ENCODE data around the gene ADGRV1.
A peak's percentile ranks its signal among the peaks of the same experiment; 100 is the strongest.

ADGRV1 gene

GRCh38 chr5:91180506-91180905, 621.9 kb downstream of the ADGRV1 start:
- H3K36me3 ChIP-seq (ENCODE audit: control insufficient read depth, insufficient read depth, low read length, severe bottlenecking), result no peaks in the 10 kb centered on the region
- H3K27me3 ChIP-seq (replicated peaks; ENCODE audit: control insufficient read depth, insufficient read depth, low read length), result no peaks in the 10 kb centered on the region
- peaks cover 35% of the 10 kb centered on the region for H3K4me1 ChIP-seq (ENCODE audit: control insufficient read depth, insufficient read depth, low read length)
- no peaks in the 10 kb centered on the region for H3K9me3 ChIP-seq (ENCODE audit: control insufficient read depth, low read length)
- H3K4me3 ChIP-seq (ENCODE audit: low read length), result no peak overlapping the region
- no peak overlapping the region for H3K9ac ChIP-seq (ENCODE audit: low read length)
- DNase-seq (ENCODE audit: low read depth), result no peak

- Histone ChIP-seq H3K4me1 (ENCODE audit: control insufficient read depth, insufficient read depth, low read length) (peaks cover 34% of the 10 kb centered on the region), H3K36me3 (ENCODE audit: control insufficient read depth, insufficient read depth, low read length, severe bottlenecking) (no peaks in the 10 kb centered on the region), H3K9ac (ENCODE audit: low read length) (no peak overlapping the region), H3K4me3 (ENCODE audit: low read length) (no peak overlapping the region), H3K27me3 (replicated peaks; ENCODE audit: control insufficient read depth, insufficient read depth, low read length) (no peaks in the 10 kb centered on the region), H3K9me3 (ENCODE audit: control insufficient read depth, low read length) (no peaks in the 10 kb centered on the region)
- peak; percentile 18 for DNase-seq (ENCODE audit: low read depth)
Observed at GRCh38 chr5:91182763-91183162, 624.2 kb downstream of the ADGRV1 start.

- no peak overlapping the region for H3K9ac ChIP-seq (ENCODE audit: low read length)
- no peaks in the 10 kb centered on the region for H3K36me3 ChIP-seq (ENCODE audit: control insufficient read depth, insufficient read depth, low read length, severe bottlenecking)
- no peak for DNase-seq (ENCODE audit: low read depth)
- H3K27me3 ChIP-seq (replicated peaks; ENCODE audit: control insufficient read depth, insufficient read depth, low read length), result no peaks in the 10 kb centered on the region
- H3K4me3 ChIP-seq (ENCODE audit: low read length), result no peak overlapping the region
- H3K9me3 ChIP-seq (ENCODE audit: control insufficient read depth, low read length), result no peaks in the 10 kb centered on the region
- peaks cover 24% of the 10 kb centered on the region for H3K4me1 ChIP-seq (ENCODE audit: control insufficient read depth, insufficient read depth, low read length)
Observed at GRCh38 chr5:91183743-91184142, 625.1 kb downstream of the ADGRV1 start.

- Histone ChIP-seq H3K27me3 (replicated peaks; ENCODE audit: control insufficient read depth, insufficient read depth, low read length) (no peaks in the 10 kb centered on the region), H3K9me3 (ENCODE audit: control insufficient read depth, low read length) (no peaks in the 10 kb centered on the region), H3K36me3 (ENCODE audit: control insufficient read depth, insufficient read depth, low read length, severe bottlenecking) (no peaks in the 10 kb centered on the region), H3K4me1 (ENCODE audit: control insufficient read depth, insufficient read depth, low read length) (peaks cover 36% of the 10 kb centered on the region), H3K9ac (ENCODE audit: low read length) (no peak overlapping the region), H3K4me3 (ENCODE audit: low read length) (no peak overlapping the region)
- DNase-seq (ENCODE audit: low read depth), result no peak
Observed at GRCh38 chr5:91186101-91186500, 627.5 kb downstream of the ADGRV1 start.

GRCh38 chr5:91187032-91187431, 628.4 kb downstream of the ADGRV1 start:
- Histone ChIP-seq H3K36me3 (ENCODE audit: control insufficient read depth, insufficient read depth, low read length, severe bottlenecking) (no peaks in the 10 kb centered on the region), H3K9me3 (ENCODE audit: control insufficient read depth, low read length) (no peaks in the 10 kb centered on the region), H3K4me1 (ENCODE audit: control insufficient read depth, insufficient read depth, low read length) (peaks cover 36% of the 10 kb centered on the region), H3K4me3 (ENCODE audit: low read length) (no peak overlapping the region), H3K9ac (ENCODE audit: low read length) (no peak overlapping the region), H3K27me3 (replicated peaks; ENCODE audit: control insufficient read depth, insufficient read depth, low read length) (no peaks in the 10 kb centered on the region)
- DNase-seq (ENCODE audit: low read depth), result no peak

GRCh38 chr5:91188755-91189154, 630.2 kb downstream of the ADGRV1 start:
- H3K9ac ChIP-seq (ENCODE audit: low read length), result no peak overlapping the region
- peak; percentile 27 for DNase-seq (ENCODE audit: low read depth)
- no peak overlapping the region for H3K4me3 ChIP-seq (ENCODE audit: low read length)
- H3K36me3 ChIP-seq (ENCODE audit: control insufficient read depth, insufficient read depth, low read length, severe bottlenecking), result no peaks in the 10 kb centered on the region
- no peaks in the 10 kb centered on the region for H3K9me3 ChIP-seq (ENCODE audit: control insufficient read depth, low read length)
- H3K27me3 ChIP-seq (replicated peaks; ENCODE audit: control insufficient read depth, insufficient read depth, low read length), result no peaks in the 10 kb centered on the region
- peaks cover 21% of the 10 kb centered on the region for H3K4me1 ChIP-seq (ENCODE audit: control insufficient read depth, insufficient read depth, low read length)

GRCh38 chr5:91189480-91190313, 631.1 kb downstream of the ADGRV1 start:
- no peaks in the 10 kb centered on the region for H3K36me3 ChIP-seq (ENCODE audit: control insufficient read depth, insufficient read depth, low read length, severe bottlenecking)
- H3K27me3 ChIP-seq (replicated peaks; ENCODE audit: control insufficient read depth, insufficient read depth, low read length), result no peaks in the 10 kb centered on the region
- H3K9ac ChIP-seq (ENCODE audit: low read length), result peak overlapping the region; percentile 37
- DNase-seq (ENCODE audit: low read depth), result peak; percentile 95
- H3K9me3 ChIP-seq (ENCODE audit: control insufficient read depth, low read length), result no peaks in the 10 kb centered on the region
- peaks cover 21% of the 10 kb centered on the region for H3K4me1 ChIP-seq (ENCODE audit: control insufficient read depth, insufficient read depth, low read length)
- H3K4me3 ChIP-seq (ENCODE audit: low read length), result peak overlapping the region; percentile 54

- Histone ChIP-seq H3K4me3 (ENCODE audit: low read length) (peak overlapping the region; percentile 54), H3K27me3 (replicated peaks; ENCODE audit: control insufficient read depth, insufficient read depth, low read length) (no peaks in the 10 kb centered on the region), H3K36me3 (ENCODE audit: control insufficient read depth, insufficient read depth, low read length, severe bottlenecking) (no peaks in the 10 kb centered on the region)
Observed at GRCh38 chr5:91190314-91190690, 631.7 kb downstream of the ADGRV1 start.

GRCh38 chr5:91194824-91195381, 636.3 kb downstream of the ADGRV1 start:
- no peak overlapping the region for H3K4me3 ChIP-seq (ENCODE audit: low read length)
- no peaks in the 10 kb centered on the region for H3K9me3 ChIP-seq (ENCODE audit: control insufficient read depth, low read length)
- no peaks in the 10 kb centered on the region for H3K27me3 ChIP-seq (replicated peaks; ENCODE audit: control insufficient read depth, insufficient read depth, low read length)
- H3K9ac ChIP-seq (ENCODE audit: low read length), result no peak overlapping the region
- no peak for DNase-seq (ENCODE audit: low read depth)
- H3K4me1 ChIP-seq (ENCODE audit: control insufficient read depth, insufficient read depth, low read length), result peaks cover 12% of the 10 kb centered on the region
- no peaks in the 10 kb centered on the region for H3K36me3 ChIP-seq (ENCODE audit: control insufficient read depth, insufficient read depth, low read length, severe bottlenecking)

More at GRCh38 chr5:91190314-91190690, 631.7 kb downstream of the ADGRV1 start:
- H3K9me3 ChIP-seq (ENCODE audit: control insufficient read depth, low read length), result no peaks in the 10 kb centered on the region
- no peak for DNase-seq (ENCODE audit: low read depth)
- H3K4me1 ChIP-seq (ENCODE audit: control insufficient read depth, insufficient read depth, low read length), result peaks cover 21% of the 10 kb centered on the region
- peak overlapping the region; percentile 37 for H3K9ac ChIP-seq (ENCODE audit: low read length)

GRCh38 chr5:91200692-91201091, 642.1 kb downstream of the ADGRV1 start:
- H3K9ac ChIP-seq (ENCODE audit: low read length), result no peak overlapping the region

GRCh38 chr5:91206103-91206502, 647.5 kb downstream of the ADGRV1 start:
- peaks cover 8% of the 10 kb centered on the region for H3K4me1 ChIP-seq (ENCODE audit: control insufficient read depth, insufficient read depth, low read length)
- H3K9me3 ChIP-seq (ENCODE audit: control insufficient read depth, low read length), result no peaks in the 10 kb centered on the region
- H3K9ac ChIP-seq (ENCODE audit: low read length), result no peak overlapping the region
- H3K4me3 ChIP-seq (ENCODE audit: low read length), result no peak overlapping the region
- no peaks in the 10 kb centered on the region for H3K27me3 ChIP-seq (replicated peaks; ENCODE audit: control insufficient read depth, insufficient read depth, low read length)
- no peak for DNase-seq (ENCODE audit: low read depth)
- H3K36me3 ChIP-seq (ENCODE audit: control insufficient read depth, insufficient read depth, low read length, severe bottlenecking), result no peaks in the 10 kb centered on the region

More at GRCh38 chr5:91200692-91201091, 642.1 kb downstream of the ADGRV1 start:
- no peaks in the 10 kb centered on the region for H3K4me1 ChIP-seq (ENCODE audit: control insufficient read depth, insufficient read depth, low read length)
- H3K9me3 ChIP-seq (ENCODE audit: control insufficient read depth, low read length), result no peaks in the 10 kb centered on the region
- H3K36me3 ChIP-seq (ENCODE audit: control insufficient read depth, insufficient read depth, low read length, severe bottlenecking), result no peaks in the 10 kb centered on the region
- no peak overlapping the region for H3K4me3 ChIP-seq (ENCODE audit: low read length)
- H3K27me3 ChIP-seq (replicated peaks; ENCODE audit: control insufficient read depth, insufficient read depth, low read length), result no peaks in the 10 kb centered on the region
- DNase-seq (ENCODE audit: low read depth), result no peak

Data from adipocyte (in vitro differentiated cells).